Rectal smooth muscle tissue (tissue), 1 donor: ENCODE measurements around the gene RASSF1.

Experiments
- H3K27ac ChIP-seq: one replicate; pipeline ENCODE4 v1.7.0; 2013; ENCODE audit warnings: low read depth, low read length, inconsistent platforms
- H3K27me3 ChIP-seq: one replicate; pipeline ENCODE4 v1.7.0; 2013; ENCODE audit warnings: low read length; ENCODE audit not compliant: control insufficient read depth, insufficient read depth
- H3K36me3 ChIP-seq: one replicate; pipeline ENCODE4 v1.7.0; 2013; ENCODE audit warnings: low read length; ENCODE audit not compliant: control insufficient read depth, insufficient read depth
- H3K4me1 ChIP-seq: one replicate; pipeline ENCODE4 v1.7.0; 2013; ENCODE audit warnings: low read length; ENCODE audit not compliant: control insufficient read depth, insufficient read depth
- H3K4me3 ChIP-seq: one replicate; pipeline ENCODE4 v1.7.0; 2013; ENCODE audit warnings: low read length
- H3K9ac ChIP-seq: one replicate; pipeline ENCODE4 v1.7.0; 2013; ENCODE audit warnings: low read length

The RASSF1 gene

DNA sequence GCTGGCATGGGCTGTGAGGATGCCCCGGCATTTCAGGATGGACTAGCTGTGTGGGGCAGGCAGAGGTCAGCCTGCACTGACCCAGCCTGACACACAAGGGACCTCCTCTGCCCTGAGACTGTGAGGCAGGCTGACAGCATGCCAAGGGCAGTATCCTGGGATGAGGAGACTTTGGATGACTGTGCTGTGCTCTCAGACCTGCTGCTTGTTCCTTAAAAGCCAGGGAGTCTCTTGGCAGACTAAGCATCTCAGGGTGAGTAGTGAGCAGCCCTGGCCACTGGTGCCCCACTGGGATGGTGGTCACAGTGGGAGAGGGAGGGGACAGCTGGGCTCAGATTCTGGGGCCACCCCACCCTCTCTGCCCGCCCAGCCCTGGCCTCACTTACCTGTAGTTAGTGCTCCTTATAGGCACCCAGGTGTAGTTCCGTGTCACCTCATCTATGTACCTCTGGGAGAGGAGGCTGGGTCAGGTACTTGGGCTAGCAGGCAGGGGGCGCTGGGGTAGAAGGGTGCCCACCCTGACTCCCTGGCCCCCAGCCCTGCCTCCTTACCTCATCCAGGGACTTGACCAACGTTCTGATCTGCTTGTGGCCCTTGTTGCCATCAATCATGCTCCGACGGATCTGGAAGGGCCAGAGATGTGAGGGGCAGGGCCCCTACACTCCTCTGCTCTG is 34.8 kb upstream of the RASSF1 start:
- no peaks in the 10 kb centered on the region for H3K27me3 ChIP-seq
- no peak overlapping the region for H3K27ac ChIP-seq
- H3K36me3 ChIP-seq, result no peaks in the 10 kb centered on the region
- H3K9ac ChIP-seq, result no peak overlapping the region
- H3K4me3 ChIP-seq, result no peak overlapping the region
- H3K4me1 ChIP-seq, result no peaks in the 10 kb centered on the region

- Histone ChIP-seq H3K27ac (no peak overlapping the region), H3K27me3 (peaks cover 1% of the 10 kb centered on the region), H3K4me1 (no peaks in the 10 kb centered on the region), H3K4me3 (no peak overlapping the region), H3K9ac (no peak overlapping the region), H3K36me3 (no peaks in the 10 kb centered on the region)
Measured at GRCh38 chr3:50374363-50375257, 34.0 kb upstream of the RASSF1 start.

GRCh38 chr3:50373146-50374051 is 32.8 kb upstream of the RASSF1 start:
- Histone ChIP-seq H3K36me3 (no peaks in the 10 kb centered on the region), H3K4me3 (no peak overlapping the region), H3K27me3 (peaks cover 3% of the 10 kb centered on the region), H3K27ac (no peak overlapping the region), H3K9ac (no peak overlapping the region), H3K4me1 (no peaks in the 10 kb centered on the region)

GRCh38 chr3:50372349-50372748 is 31.7 kb upstream of the RASSF1 start:
- Histone ChIP-seq H3K4me3 (no peak overlapping the region), H3K27me3 (peaks cover 3% of the 10 kb centered on the region), H3K9ac (no peak overlapping the region), H3K27ac (no peak overlapping the region), H3K4me1 (no peaks in the 10 kb centered on the region), H3K36me3 (no peaks in the 10 kb centered on the region)

- Histone ChIP-seq H3K9ac (no peak overlapping the region), H3K36me3 (no peaks in the 10 kb centered on the region), H3K4me3 (no peak overlapping the region), H3K27ac (no peak overlapping the region), H3K4me1 (no peaks in the 10 kb centered on the region), H3K27me3 (peaks cover 3% of the 10 kb centered on the region)
Measured at GRCh38 chr3:50371133-50371685, 30.6 kb upstream of the RASSF1 start.

GRCh38 chr3:50370594-50370993 is 30.0 kb upstream of the RASSF1 start:
- Histone ChIP-seq H3K27me3 (peaks cover 3% of the 10 kb centered on the region), H3K36me3 (no peaks in the 10 kb centered on the region), H3K4me1 (no peaks in the 10 kb centered on the region), H3K9ac (no peak overlapping the region), H3K27ac (no peak overlapping the region), H3K4me3 (no peak overlapping the region)

DNA sequence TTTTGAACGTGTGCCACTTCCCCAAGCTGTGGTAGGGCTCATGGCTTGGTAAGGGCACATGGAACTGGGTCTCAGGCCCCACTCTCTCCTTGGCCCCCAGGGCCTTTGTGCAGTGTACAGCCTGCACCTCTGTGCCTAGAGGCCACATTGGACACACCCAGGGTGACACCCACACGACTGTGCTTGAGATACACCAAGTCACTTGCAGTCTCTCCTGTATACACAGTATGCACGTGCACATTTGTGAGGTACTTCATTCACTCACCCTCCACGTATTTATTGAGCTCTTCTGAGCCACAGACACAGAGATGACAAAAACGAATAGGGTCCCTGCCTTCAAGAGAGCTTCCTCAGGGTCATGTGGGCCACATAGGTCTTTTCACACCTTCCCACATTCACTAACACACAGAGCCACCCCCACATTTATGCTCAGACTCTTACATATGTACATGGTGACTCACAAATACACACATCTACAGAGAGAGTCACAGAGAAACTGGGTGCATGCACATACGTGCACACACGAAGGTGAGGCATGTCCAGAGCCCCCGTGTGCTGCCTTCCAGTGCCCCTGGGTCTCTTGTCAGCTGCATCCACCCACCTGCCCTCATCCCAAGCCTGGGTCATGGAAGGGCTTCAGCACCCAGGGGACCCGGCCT is 28.5 kb upstream of the RASSF1 start:
- H3K4me3 ChIP-seq, result no peak overlapping the region
- H3K27me3 ChIP-seq, result peaks cover 3% of the 10 kb centered on the region
- peaks cover 2% of the 10 kb centered on the region for H3K4me1 ChIP-seq
- no peaks in the 10 kb centered on the region for H3K36me3 ChIP-seq
- no peak overlapping the region for H3K27ac ChIP-seq
- H3K9ac ChIP-seq, result no peak overlapping the region

GRCh38 chr3:50365842-50366220 is 25.2 kb upstream of the RASSF1 start:
- H3K9ac ChIP-seq, result peak overlapping the region; percentile 75
- H3K4me3 ChIP-seq, result peak overlapping the region; percentile 77
- no peak overlapping the region for H3K27ac ChIP-seq

GRCh38 chr3:50365080-50365841 is 24.6 kb upstream of the RASSF1 start:
- Histone ChIP-seq H3K27me3 (peaks cover 3% of the 10 kb centered on the region), H3K4me1 (peaks cover 2% of the 10 kb centered on the region), H3K27ac (peak overlapping the region; percentile 65), H3K36me3 (no peaks in the 10 kb centered on the region), H3K9ac (peak overlapping the region; percentile 75), H3K4me3 (peak overlapping the region; percentile 77)

More at GRCh38 chr3:50365842-50366220, 25.2 kb upstream of the RASSF1 start:
- peaks cover 3% of the 10 kb centered on the region for H3K27me3 ChIP-seq
- H3K36me3 ChIP-seq, result no peaks in the 10 kb centered on the region
- H3K4me1 ChIP-seq, result peaks cover 2% of the 10 kb centered on the region

- Histone ChIP-seq H3K27ac (peak overlapping the region; percentile 65), H3K4me3 (peak overlapping the region; percentile 61), H3K36me3 (no peaks in the 10 kb centered on the region), H3K9ac (peak overlapping the region; percentile 10), H3K4me1 (peaks cover 4% of the 10 kb centered on the region), H3K27me3 (peaks cover 2% of the 10 kb centered on the region)
Measured at GRCh38 chr3:50364573-50365079, 24.0 kb upstream of the RASSF1 start.

- Histone ChIP-seq H3K27me3 (no peaks in the 10 kb centered on the region), H3K36me3 (peaks cover 7% of the 10 kb centered on the region), H3K4me3 (peak overlapping the region; percentile 60), H3K27ac (no peak overlapping the region), H3K4me1 (peaks cover 32% of the 10 kb centered on the region), H3K9ac (no peak overlapping the region)
Measured at GRCh38 chr3:50359760-50360110, 19.1 kb upstream of the RASSF1 start.
